ENCODE measurements around the gene ATP1B3.

- TF ChIP-seq POLR2A (IDR thresholded peaks at IDR 0.05) (no peak), CTCF (IDR thresholded peaks at IDR 0.05) (no peak), EP300 (IDR thresholded peaks at IDR 0.05) (no peak)
Measured at GRCh38 chr3:141853629-141854168, 22.7 kb upstream of the ATP1B3 start.

All from ovary (tissue), 3 donors.